ENCODE results near the gene PROB1.

Gene PROB1

DNA sequence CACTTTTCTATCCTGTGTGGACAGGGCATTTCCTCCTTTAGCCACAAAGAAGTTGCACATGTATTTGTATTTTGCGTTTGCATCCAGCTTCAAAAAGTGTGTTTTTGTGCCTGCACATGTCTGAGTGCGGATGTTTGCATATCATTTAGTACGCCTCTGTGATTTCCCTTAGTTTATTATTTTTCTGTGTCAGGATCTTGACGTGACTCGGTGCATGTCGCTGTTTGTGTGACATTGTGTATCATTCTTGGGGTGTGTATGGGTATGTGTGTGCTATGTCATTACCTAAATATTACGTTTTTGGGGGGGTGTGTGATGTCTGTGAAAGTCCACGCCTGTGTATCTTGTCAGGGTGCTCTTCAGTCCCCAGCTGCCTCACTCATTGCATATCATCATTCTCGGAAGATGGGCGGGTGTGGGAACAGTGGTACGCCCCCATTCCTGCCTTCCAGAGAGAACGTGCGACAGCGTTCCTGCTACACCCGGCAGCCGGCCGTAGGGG lies 53.7 kb downstream of the PROB1 start:
- ATAC-seq (replicated peaks) (peak in 1 of 2 donors; percentile 35), DNase-seq (no peak)
- peaks cover 25 to 48% of the 10 kb centered on the region in 2 donors for H3K4me1 Mint-ChIP-seq
- H3K27me3 Mint-ChIP-seq, result no peaks in the 10 kb centered on the region
- peak overlapping the region; percentile 99 for H3K27ac Mint-ChIP-seq
- H3K4me3 Mint-ChIP-seq, result peak overlapping the region; percentile 95 to 98
- H3K36me3 Mint-ChIP-seq, result peaks cover 2 to 16% of the 10 kb centered on the region in 2 donors
- no peaks in the 10 kb centered on the region for H3K9me3 Mint-ChIP-seq

Data from stimulated activated naive B cell treated with anti-CD40 and anti-IgM and Interleukin-4, amounts not matched to agents 10 μg/mL and 1 μg/mL and 100 μg/mL, for 72 hours (primary cell).